Endothelial cell (in vitro differentiated cells): ENCODE data around the gene GALK2. TPM values are rescaled to one million over a fixed set of nuclear protein-coding genes. Genes with fewer than 3 reads are reported as not detected.

Experiments used
- DNase-seq: peaks from one replicate; pipeline ENCODE4 v3.0.0; 2021; ENCODE audit warnings: low spot score
- H3K27ac Mint-ChIP-seq: one replicate; pipeline ENCODE4 v1.8.0; 2021; ENCODE audit warnings: mixed read lengths, inconsistent platforms; ENCODE audit not compliant: unreplicated experiment
- H3K27me3 Mint-ChIP-seq: one replicate; pipeline ENCODE4 v1.8.0; 2021; ENCODE audit warnings: mild to moderate bottlenecking, moderate library complexity, mixed read lengths, inconsistent platforms; ENCODE audit not compliant: unreplicated experiment
- H3K36me3 Mint-ChIP-seq: one replicate; pipeline ENCODE4 v1.8.0; 2021; ENCODE audit warnings: mild to moderate bottlenecking, low read depth, mixed read lengths, inconsistent platforms; ENCODE audit not compliant: unreplicated experiment
- H3K4me1 Mint-ChIP-seq: one replicate; pipeline ENCODE4 v1.8.0; 2021; ENCODE audit warnings: mild to moderate bottlenecking, mixed read lengths, inconsistent platforms; ENCODE audit not compliant: unreplicated experiment
- H3K4me3 Mint-ChIP-seq: one replicate; pipeline ENCODE4 v1.8.0; 2021; ENCODE audit warnings: mild to moderate bottlenecking, mixed read lengths, inconsistent platforms; ENCODE audit not compliant: unreplicated experiment
- H3K9me3 Mint-ChIP-seq: one replicate; pipeline ENCODE4 v1.8.0; 2021; ENCODE audit warnings: mixed read lengths, inconsistent platforms; ENCODE audit not compliant: unreplicated experiment
- total RNA-seq: library from RNA; stranded (reverse); fragmentation: NEBNext Ultra II Directional; extraction: Animal tissue kit (Norgen Biotek cat#: 25700); gene quantifications from one replicate; pipeline ENCODE4 v1.2.1, GENCODE V29; 2021; ENCODE audit not compliant: unreplicated experiment
- TF ChIP-seq, protein P1 (sequence below): fragments of 200-600 bp; sonication (generic); IDR thresholded peaks from one replicate; pipeline ENCODE4 v1.5.0; 2021; ENCODE audit warnings: antibody characterized with exemption; ENCODE audit not compliant: unreplicated experiment

The GALK2 gene
- total RNA-seq, 1 donor from 2014 or later: 25.7 TPM

DNA sequence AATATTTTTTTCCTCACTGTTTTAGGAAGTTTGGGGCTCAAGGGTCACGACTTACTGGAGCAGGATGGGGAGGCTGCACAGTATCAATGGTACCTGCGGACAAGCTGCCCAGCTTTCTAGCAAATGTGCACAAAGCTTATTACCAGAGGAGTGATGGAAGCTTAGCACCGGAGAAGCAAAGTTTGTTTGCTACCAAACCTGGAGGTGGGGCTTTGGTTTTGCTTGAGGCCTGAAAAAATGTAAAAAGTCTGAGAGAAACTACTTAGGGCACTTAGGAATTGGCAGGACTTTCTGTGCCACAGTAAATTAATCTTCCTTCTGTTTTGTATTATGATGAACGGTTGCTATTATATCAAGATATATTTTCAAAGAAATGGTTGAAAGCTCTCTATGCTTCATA lies 157.9 kb downstream of the GALK2 start:
- no peaks in the 10 kb centered on the region for H3K4me1 Mint-ChIP-seq

DNA sequence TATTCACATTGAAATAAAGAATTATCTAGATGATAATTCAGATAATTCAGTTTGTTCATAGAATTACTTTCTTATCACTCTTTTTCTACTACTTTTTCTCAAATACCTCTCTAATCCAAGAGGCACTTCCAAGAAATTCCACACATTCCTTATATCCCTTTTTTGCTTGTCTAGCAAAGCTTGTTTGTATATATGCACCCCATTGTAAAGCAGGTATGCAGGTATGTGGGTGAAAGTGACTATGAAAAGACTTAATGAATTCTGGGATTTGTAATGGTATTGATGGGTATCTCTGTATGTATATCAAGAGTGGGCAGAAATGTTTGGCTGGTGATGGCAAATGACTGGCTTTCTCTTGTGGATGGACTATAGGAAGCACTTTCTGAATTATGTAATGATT lies 158.9 kb downstream of the GALK2 start:
- no peak for DNase-seq
- Mint-ChIP-seq H3K27me3 (peaks cover 3% of the 10 kb centered on the region), H3K27ac (no peak overlapping the region), H3K36me3 (peaks cover 3% of the 10 kb centered on the region), H3K4me3 (no peak overlapping the region), H3K4me1 (no peaks in the 10 kb centered on the region), H3K9me3 (no peaks in the 10 kb centered on the region)
- TF ChIP-seq, protein P1, sequence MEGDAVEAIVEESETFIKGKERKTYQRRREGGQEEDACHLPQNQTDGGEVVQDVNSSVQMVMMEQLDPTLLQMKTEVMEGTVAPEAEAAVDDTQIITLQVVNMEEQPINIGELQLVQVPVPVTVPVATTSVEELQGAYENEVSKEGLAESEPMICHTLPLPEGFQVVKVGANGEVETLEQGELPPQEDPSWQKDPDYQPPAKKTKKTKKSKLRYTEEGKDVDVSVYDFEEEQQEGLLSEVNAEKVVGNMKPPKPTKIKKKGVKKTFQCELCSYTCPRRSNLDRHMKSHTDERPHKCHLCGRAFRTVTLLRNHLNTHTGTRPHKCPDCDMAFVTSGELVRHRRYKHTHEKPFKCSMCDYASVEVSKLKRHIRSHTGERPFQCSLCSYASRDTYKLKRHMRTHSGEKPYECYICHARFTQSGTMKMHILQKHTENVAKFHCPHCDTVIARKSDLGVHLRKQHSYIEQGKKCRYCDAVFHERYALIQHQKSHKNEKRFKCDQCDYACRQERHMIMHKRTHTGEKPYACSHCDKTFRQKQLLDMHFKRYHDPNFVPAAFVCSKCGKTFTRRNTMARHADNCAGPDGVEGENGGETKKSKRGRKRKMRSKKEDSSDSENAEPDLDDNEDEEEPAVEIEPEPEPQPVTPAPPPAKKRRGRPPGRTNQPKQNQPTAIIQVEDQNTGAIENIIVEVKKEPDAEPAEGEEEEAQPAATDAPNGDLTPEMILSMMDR: no peak

More for the DNA sequence above, 157.9 kb downstream of the GALK2 start:
- no peak overlapping the region for H3K27ac Mint-ChIP-seq
- H3K4me3 Mint-ChIP-seq: no peak overlapping the region
- no peak for DNase-seq
- H3K36me3 Mint-ChIP-seq: peaks cover 3% of the 10 kb centered on the region
- peaks cover 3% of the 10 kb centered on the region for H3K27me3 Mint-ChIP-seq
- TF ChIP-seq, protein P1: no peak
- H3K9me3 Mint-ChIP-seq: no peaks in the 10 kb centered on the region

DNA sequence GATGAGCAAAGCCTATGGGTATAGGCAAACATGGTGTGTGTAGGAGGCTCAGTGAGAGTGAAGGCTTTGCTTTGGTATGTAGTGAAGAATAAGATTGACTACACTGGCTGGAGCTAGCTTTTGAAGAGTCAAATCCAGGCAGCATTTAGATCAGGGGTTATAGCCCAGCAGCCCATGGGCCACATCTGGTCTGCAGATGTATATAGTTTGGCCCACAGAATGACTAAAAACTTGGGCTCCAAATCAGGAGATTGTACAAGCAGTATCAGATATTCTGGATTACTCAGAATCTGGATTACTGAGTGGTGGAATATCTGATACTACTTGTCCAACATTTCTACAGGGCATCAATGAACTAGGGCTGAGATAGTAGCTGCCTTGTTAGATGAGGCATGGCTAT lies 160.1 kb downstream of the GALK2 start:
- no peaks in the 10 kb centered on the region for H3K9me3 Mint-ChIP-seq

DNA sequence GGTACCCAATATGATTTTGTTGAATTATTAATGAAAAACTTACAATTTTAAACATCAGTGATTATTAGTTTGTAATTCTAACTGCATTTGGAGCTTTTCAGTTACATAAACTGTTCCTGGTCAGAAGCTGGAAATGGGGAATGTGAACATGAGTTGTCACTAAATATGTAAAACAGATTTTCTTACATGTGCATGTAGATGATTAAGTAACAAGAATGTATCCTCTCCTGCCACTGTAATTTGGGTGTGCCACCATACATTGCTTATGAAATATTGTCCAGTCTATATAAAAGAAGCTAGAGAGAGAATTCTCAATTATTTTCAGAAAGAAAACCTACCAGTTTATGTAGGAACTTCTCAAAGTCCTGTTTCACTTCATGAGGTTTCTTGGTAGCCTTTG lies 161.4 kb downstream of the GALK2 start:
- Mint-ChIP-seq H3K9me3 (no peaks in the 10 kb centered on the region), H3K27ac (no peak overlapping the region), H3K27me3 (peaks cover 3% of the 10 kb centered on the region), H3K36me3 (peaks cover 6% of the 10 kb centered on the region), H3K4me3 (no peak overlapping the region), H3K4me1 (no peaks in the 10 kb centered on the region)
- no peak for DNase-seq
- TF ChIP-seq, protein P1: no peak

More for the DNA sequence above, 160.1 kb downstream of the GALK2 start:
- Mint-ChIP-seq H3K27ac (no peak overlapping the region), H3K4me3 (no peak overlapping the region), H3K27me3 (peaks cover 3% of the 10 kb centered on the region), H3K4me1 (no peaks in the 10 kb centered on the region), H3K36me3 (peaks cover 3% of the 10 kb centered on the region)
- no peak for DNase-seq
- TF ChIP-seq, protein P1: no peak

DNA sequence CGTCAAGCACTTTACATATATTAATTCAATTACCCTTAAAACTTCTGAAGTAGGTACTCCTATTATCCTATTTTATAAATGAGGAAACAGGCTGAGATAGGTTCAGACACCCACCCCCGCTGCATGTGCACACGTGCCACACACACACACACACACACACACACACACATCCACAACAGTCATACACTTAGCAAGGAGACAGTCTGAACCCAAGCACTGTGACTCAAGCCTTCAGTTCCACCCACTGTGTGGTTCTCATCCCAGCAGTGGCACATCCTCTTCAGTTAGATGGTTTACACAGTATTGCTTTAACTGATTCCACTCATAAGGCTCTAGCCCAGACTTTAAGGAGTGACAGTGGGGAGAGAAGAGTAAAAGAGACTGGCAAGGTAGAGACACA lies 161.9 kb downstream of the GALK2 start:
- H3K27ac Mint-ChIP-seq: no peak overlapping the region
- TF ChIP-seq, protein P1: no peak
- no peaks in the 10 kb centered on the region for H3K4me1 Mint-ChIP-seq
- DNase-seq: no peak
- H3K27me3 Mint-ChIP-seq: peaks cover 3% of the 10 kb centered on the region
- H3K36me3 Mint-ChIP-seq: peaks cover 6% of the 10 kb centered on the region
- H3K4me3 Mint-ChIP-seq: no peak overlapping the region
- H3K9me3 Mint-ChIP-seq: no peaks in the 10 kb centered on the region
